H9 (cell line): Measurements from ENCODE around the gene PEX1. TPM values are rescaled to one million over a fixed set of nuclear protein-coding genes. Genes with fewer than 3 reads are reported as not detected.
"Not testable (repeated sequence)": the region's sequence is repeated elsewhere in the genome, so short reads cannot be mapped to it uniquely, and the experiment has no call there.

Source experiments
- DNase-seq: peaks from one replicate; pipeline ENCODE4 v3.0.0-alpha.2; 2017
- H2AFZ ChIP-seq: one replicate; pipeline ENCODE4 v1.6.1; 2013; ENCODE audit warnings: mild to moderate bottlenecking, low read length, control low read depth, moderate library complexity
- H2AK5ac ChIP-seq: 2 replicates; pipeline ENCODE4 v1.6.1; 2013; ENCODE audit warnings: low read length, control low read depth, mixed read lengths; ENCODE audit not compliant: insufficient read length
- H2BK120ac ChIP-seq: one replicate; pipeline ENCODE4 v1.6.1; 2013; ENCODE audit warnings: low read depth, mild to moderate bottlenecking, low read length, control low read depth, inconsistent platforms; ENCODE audit not compliant: poor library complexity, severe bottlenecking
- H2BK12ac ChIP-seq: 2 replicates; pipeline ENCODE4 v1.6.1; 2013; ENCODE audit warnings: low read length, control low read depth, mixed read lengths, low read depth; ENCODE audit not compliant: insufficient read length
- H2BK15ac ChIP-seq: 2 replicates; pipeline ENCODE4 v1.6.1; 2013; ENCODE audit warnings: low read depth, low read length, control low read depth
- H2BK20ac ChIP-seq: one replicate; pipeline ENCODE4 v1.6.1; 2013; ENCODE audit warnings: low read depth, mild to moderate bottlenecking, low read length, control low read depth, inconsistent platforms; ENCODE audit not compliant: poor library complexity, severe bottlenecking
- H2BK5ac ChIP-seq: 2 replicates; pipeline ENCODE4 v1.6.1; 2013; ENCODE audit warnings: low read length, control low read depth, mixed read lengths; ENCODE audit not compliant: insufficient read length
- H3K14ac ChIP-seq: 2 replicates; pipeline ENCODE4 v1.6.1; 2013; ENCODE audit warnings: low read length, control low read depth; ENCODE audit not compliant: insufficient read depth
- H3K18ac ChIP-seq: 2 replicates; pipeline ENCODE4 v1.6.1; 2013; ENCODE audit warnings: low read depth, mild to moderate bottlenecking, mixed read lengths, low read length, control low read depth; ENCODE audit not compliant: insufficient read length
- H3K23ac ChIP-seq: 2 replicates; pipeline ENCODE4 v1.6.1; 2013; ENCODE audit warnings: low read length, control low read depth, mixed read lengths, low read depth; ENCODE audit not compliant: insufficient read length
- H3K23me2 ChIP-seq: 2 replicates; pipeline ENCODE4 v1.6.1; 2013; ENCODE audit warnings: low read depth, mild to moderate bottlenecking, mixed read lengths, low read length, control low read depth; ENCODE audit not compliant: insufficient read length, poor library complexity, severe bottlenecking
- H3K27ac ChIP-seq: 2 replicates; pipeline ENCODE4 v1.5.1; 2013; ENCODE audit warnings: low read length, control low read depth, mixed read lengths, low read depth; ENCODE audit not compliant: insufficient read length
- H3K27me3 ChIP-seq: 2 replicates; pipeline ENCODE4 v1.6.1; 2013; ENCODE audit warnings: low read length, control low read depth, inconsistent platforms; ENCODE audit not compliant: insufficient read depth
- H3K4ac ChIP-seq: 2 replicates; pipeline ENCODE4 v1.6.1; 2013; ENCODE audit warnings: low read depth, mild to moderate bottlenecking, control low read depth, inconsistent platforms, low read length, moderate library complexity
- H3K4me1 ChIP-seq: 2 replicates; pipeline ENCODE4 v1.6.1; 2013; ENCODE audit warnings: low read length, control low read depth, inconsistent platforms; ENCODE audit not compliant: insufficient read depth
- H3K4me2 ChIP-seq: 2 replicates; pipeline ENCODE4 v1.6.1; 2013; ENCODE audit warnings: low read length, control low read depth, mixed read lengths; ENCODE audit not compliant: insufficient read length, insufficient read depth
- H3K56ac ChIP-seq: 2 replicates; pipeline ENCODE4 v1.6.1; 2013; ENCODE audit warnings: low read depth, mild to moderate bottlenecking, mixed read lengths, low read length, control low read depth; ENCODE audit not compliant: insufficient read length
- H3K79me1 ChIP-seq: 2 replicates; pipeline ENCODE4 v1.6.1; 2013; ENCODE audit warnings: low read depth, mild to moderate bottlenecking, moderate library complexity, low read length, control low read depth, inconsistent platforms; ENCODE audit not compliant: insufficient read depth, poor library complexity, severe bottlenecking
- H3K79me2 ChIP-seq: 2 replicates; pipeline ENCODE4 v1.6.1; 2013; ENCODE audit warnings: low read length, control low read depth, inconsistent platforms; ENCODE audit not compliant: insufficient read depth
- H3K9ac ChIP-seq: 2 replicates; pipeline ENCODE4 v1.6.1; 2013; ENCODE audit warnings: low read length, control low read depth, mixed read lengths; ENCODE audit not compliant: insufficient read length; ENCODE audit errors: extremely low read depth
- H3K9me3 ChIP-seq: one replicate; pipeline ENCODE4 v1.6.1; 2013; ENCODE audit warnings: low read depth, low read length, inconsistent platforms; ENCODE audit not compliant: control insufficient read depth
- H3T11ph ChIP-seq: one replicate; pipeline ENCODE4 v1.6.1; 2013; ENCODE audit warnings: mild to moderate bottlenecking, low read length, control low read depth, inconsistent platforms
- H4K20me1 ChIP-seq: one replicate; pipeline ENCODE4 v1.6.1; 2013; ENCODE audit not compliant: control insufficient read depth, insufficient read length, insufficient read depth
- H4K5ac ChIP-seq: 2 replicates; pipeline ENCODE4 v1.6.1; 2013; ENCODE audit warnings: low read depth, mild to moderate bottlenecking, mixed read lengths, low read length, control low read depth; ENCODE audit not compliant: insufficient read length
- H4K8ac ChIP-seq: replicated peaks from 2 replicates; pipeline ENCODE4 v1.6.1; 2013; ENCODE audit warnings: low read length, control low read depth, mixed read lengths, low read depth; ENCODE audit not compliant: insufficient read length
- H4K91ac ChIP-seq: 2 replicates; pipeline ENCODE4 v1.6.1; 2013; ENCODE audit warnings: low read depth, mild to moderate bottlenecking, moderate library complexity, mixed read lengths, low read length, control low read depth; ENCODE audit not compliant: insufficient read length
- H3K27ac Mint-ChIP-seq, 3 experiments: 2 replicates in 2 of 3; 3 replicates in 1 of 3; pipeline ENCODE4 v1.8.0; 2020 to 2021; ENCODE audit warnings: mixed read lengths in 3 of 3, mild to moderate bottlenecking in 1 of 3, moderate library complexity in 1 of 3
- H3K27me3 Mint-ChIP-seq: 2 replicates; pipeline ENCODE4 v1.8.0; 2021; ENCODE audit warnings: low read depth, mild to moderate bottlenecking, moderate library complexity, mixed read lengths
- H3K36me3 Mint-ChIP-seq, 3 experiments: 2 replicates in 2 of 3; 3 replicates in 1 of 3; pipeline ENCODE4 v1.8.0; 2020 to 2021; ENCODE audit warnings: low read depth in 3 of 3, mixed read lengths in 3 of 3; ENCODE audit not compliant: insufficient read depth in 1 of 3
- H3K4me1 Mint-ChIP-seq, 2 experiments: 2 replicates each; pipeline ENCODE4 v1.8.0; 2020; ENCODE audit warnings: mixed read lengths in 2 of 2
- H3K4me3 Mint-ChIP-seq, 2 experiments: 2 replicates in 1 of 2; 3 replicates in 1 of 2; pipeline ENCODE4 v1.8.0; 2020 to 2021; ENCODE audit warnings: mild to moderate bottlenecking in 2 of 2, mixed read lengths in 2 of 2, moderate library complexity in 1 of 2
- H3K9me3 Mint-ChIP-seq, 2 experiments: 2 replicates in 1 of 2; 3 replicates in 1 of 2; pipeline ENCODE4 v1.8.0; 2020; ENCODE audit warnings: mild to moderate bottlenecking in 2 of 2, mixed read lengths in 2 of 2, moderate library complexity in 1 of 2
- WGBS: extraction: QIAGEN DNeasy Blood & Tissue Kit; methylation state at CpG from one replicate; pipeline ENCODE4 v1.1.7; 2013; ENCODE audit warnings: missing lambda C conversion rate, low lambda C conversion rate, mixed read lengths; ENCODE audit not compliant: insufficient read length; ENCODE audit errors: extremely low coverage; 5-methylcytosine and 5-hydroxymethylcytosine counted together
- total RNA-seq: library from RNA; stranded (reverse); gene quantifications from 2 replicates; pipeline ENCODE4 v1.2.1, GENCODE V29; 2021

PEX1 gene
- total RNA-seq, 1 experiment from 2014 or later, result 21.8 TPM

DNA sequence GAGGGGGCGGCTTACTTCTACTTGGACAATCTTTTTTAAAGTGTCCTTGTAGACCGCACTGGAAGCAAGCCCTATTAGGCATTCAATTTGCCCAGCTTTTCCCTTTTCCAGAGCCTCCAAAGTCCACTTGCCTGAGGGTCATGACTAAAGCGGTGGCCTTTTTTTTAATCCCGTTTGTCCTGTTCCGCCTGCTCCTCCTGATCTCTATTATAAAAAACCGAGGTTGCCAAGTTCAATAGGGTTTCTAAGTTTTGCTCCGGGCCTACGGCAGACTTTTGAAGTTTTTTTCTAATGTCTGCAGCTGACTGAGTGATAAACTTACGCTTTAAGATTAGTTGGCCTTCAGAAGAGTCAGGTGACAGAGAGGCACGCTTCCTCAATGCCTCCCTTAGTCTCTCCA is 54.3 kb downstream of the PEX1 start:
- not testable (repeated sequence) for H4K5ac ChIP-seq, H3K27ac Mint-ChIP-seq, H2BK12ac ChIP-seq, H3K23me2 ChIP-seq, H3K9me3 Mint-ChIP-seq, H3K79me2 ChIP-seq, H3K27ac ChIP-seq, H2BK5ac ChIP-seq, H3K27me3 ChIP-seq, H3K79me1 ChIP-seq, H2BK120ac ChIP-seq, H2AK5ac ChIP-seq, DNase-seq, H2BK20ac ChIP-seq, H3K4me1 ChIP-seq, H3K9me3 ChIP-seq, H3K27me3 Mint-ChIP-seq, H3K4ac ChIP-seq, H4K8ac ChIP-seq, H4K20me1 ChIP-seq, H3K23ac ChIP-seq, H3K4me3 Mint-ChIP-seq, H3K18ac ChIP-seq, H4K91ac ChIP-seq, H3K9ac ChIP-seq, H2AFZ ChIP-seq, H3K14ac ChIP-seq, H3K4me2 ChIP-seq, H3T11ph ChIP-seq, H2BK15ac ChIP-seq, H3K56ac ChIP-seq, H3K36me3 Mint-ChIP-seq
- peaks cover 7 to 11% of the 10 kb centered on the region in 2 experiments for H3K4me1 Mint-ChIP-seq
- WGBS, result no CpG with 5 or more reads among the region's 10 CpGs

DNA sequence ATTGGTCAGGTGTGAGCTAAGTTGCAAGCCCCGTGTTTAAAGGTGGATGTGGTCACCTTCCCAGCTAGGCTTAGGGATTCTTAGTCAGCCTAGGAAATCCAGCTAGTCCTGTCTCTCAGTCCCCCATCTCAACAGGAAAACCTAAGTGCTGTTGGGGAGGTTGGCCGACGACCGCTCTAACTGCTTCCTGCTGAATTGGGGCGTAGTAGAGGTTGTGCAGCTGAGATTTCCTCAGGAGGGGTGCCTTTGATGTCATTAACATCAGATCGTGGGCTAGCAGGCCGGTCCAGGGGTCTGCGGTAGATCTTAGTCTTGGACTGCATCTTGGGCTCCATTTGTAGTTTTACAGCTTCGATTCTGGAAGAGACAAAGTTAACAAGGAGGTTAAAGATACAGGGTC is 59.7 kb downstream of the PEX1 start:
- not testable (repeated sequence) for H3K4ac ChIP-seq, H3K14ac ChIP-seq, H3K56ac ChIP-seq, H3K9ac ChIP-seq, H3K27ac Mint-ChIP-seq, H2BK12ac ChIP-seq, H3K4me3 Mint-ChIP-seq, H3K79me2 ChIP-seq, H2BK5ac ChIP-seq, H4K8ac ChIP-seq, H2AK5ac ChIP-seq, H3K27ac ChIP-seq, H3K79me1 ChIP-seq, H2BK120ac ChIP-seq, H3K23me2 ChIP-seq, H2AFZ ChIP-seq, H4K20me1 ChIP-seq, DNase-seq, H3K23ac ChIP-seq, H2BK15ac ChIP-seq, H3K4me1 Mint-ChIP-seq, H2BK20ac ChIP-seq, H3K27me3 ChIP-seq, H4K5ac ChIP-seq, H3K27me3 Mint-ChIP-seq, H3K18ac ChIP-seq, H3T11ph ChIP-seq, H3K9me3 ChIP-seq, H3K4me2 ChIP-seq, H4K91ac ChIP-seq, H3K4me1 ChIP-seq
- H3K36me3 Mint-ChIP-seq, result peaks cover 14 to 16% (median 14%) of the 10 kb centered on the region in 3 experiments
- peaks cover 16 to 20% of the 10 kb centered on the region in 2 experiments for H3K9me3 Mint-ChIP-seq
- WGBS, result no CpG with 5 or more reads among the region's 9 CpGs
